ENCODE results near the gene RPL15.
"Not testable (repeated sequence)": the region's sequence is repeated elsewhere in the genome, so short reads cannot be mapped to it uniquely, and the experiment has no call there.

RPL15 gene

GRCh38 chr3:23889386-23889785 lies 27.5 kb upstream of the RPL15 start:
- no peak for DNase-seq (ENCODE audit: low read depth)

DNA sequence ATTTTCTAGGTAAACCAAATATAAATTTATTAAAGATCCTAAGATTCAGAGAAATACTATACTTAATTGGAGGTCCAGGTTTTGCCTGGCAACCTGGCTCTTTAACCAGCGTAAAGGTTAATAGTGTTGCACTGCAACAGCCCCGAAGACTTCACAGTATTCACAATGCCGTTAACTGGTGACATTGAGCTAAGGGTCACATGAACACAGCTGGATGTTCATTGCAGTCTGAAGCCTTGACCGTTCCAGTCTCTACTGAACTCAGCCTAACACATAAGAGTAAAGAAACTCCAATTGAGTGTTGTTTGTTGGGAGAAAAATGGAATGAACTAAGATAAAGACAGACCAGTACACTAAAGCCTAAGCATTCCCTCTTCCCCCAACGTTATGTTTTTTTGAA lies 27.0 kb upstream of the RPL15 start:
- DNase-seq (ENCODE audit: low read depth), result no peak

GRCh38 chr3:23894254-23895061 lies 22.5 kb upstream of the RPL15 start:
- DNase-seq (ENCODE audit: low read depth), result no peak

DNA sequence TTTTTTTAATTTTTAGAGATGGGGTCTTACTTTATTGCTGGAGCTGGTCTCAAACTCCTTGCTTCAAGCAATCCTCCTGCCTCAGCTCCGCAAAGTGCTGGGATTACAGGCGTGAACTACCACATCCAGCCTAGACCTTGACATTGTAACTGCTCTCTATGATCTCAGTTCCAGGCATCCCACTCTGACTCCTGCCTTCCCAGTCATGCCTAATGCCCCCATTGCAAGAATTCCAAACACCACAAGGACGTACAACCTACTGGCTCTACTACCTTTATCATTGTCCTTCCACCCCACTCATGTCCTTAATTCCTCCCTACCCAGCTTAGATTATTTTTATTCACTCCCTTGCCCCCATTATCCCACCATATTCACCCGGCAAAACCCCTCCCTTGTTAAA lies 21.8 kb upstream of the RPL15 start:
- DNase-seq (ENCODE audit: low read depth), result no peak

- DNase-seq (ENCODE audit: low read depth), result no peak
Measured at GRCh38 chr3:23900744-23901143, 16.2 kb upstream of the RPL15 start.

DNA sequence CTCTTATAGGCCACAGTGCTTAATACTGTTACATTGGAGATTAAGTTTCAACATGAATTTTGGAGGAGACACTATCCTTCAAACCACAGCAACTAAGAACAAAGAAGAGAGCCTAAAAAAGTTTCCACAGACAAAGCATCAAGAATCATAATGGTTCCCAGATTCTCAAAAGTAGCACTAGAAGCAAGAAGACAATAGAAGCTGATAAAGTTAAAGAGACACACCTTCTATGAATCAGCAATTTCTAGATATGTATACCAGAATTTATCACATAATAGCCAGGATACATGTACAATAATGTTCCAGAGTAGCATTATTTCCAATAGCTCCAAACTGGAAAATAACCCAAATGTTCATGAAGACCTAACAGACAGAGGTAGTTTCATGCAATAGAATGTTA lies 12.4 kb upstream of the RPL15 start:
- DNase-seq (ENCODE audit: low read depth), result no peak

- no peak for DNase-seq (ENCODE audit: low read depth)
Measured at GRCh38 chr3:23909341-23909740, 7.6 kb upstream of the RPL15 start.

- no peak for DNase-seq (ENCODE audit: low read depth)
Measured at GRCh38 chr3:23911397-23911796, 5.5 kb upstream of the RPL15 start.

DNA sequence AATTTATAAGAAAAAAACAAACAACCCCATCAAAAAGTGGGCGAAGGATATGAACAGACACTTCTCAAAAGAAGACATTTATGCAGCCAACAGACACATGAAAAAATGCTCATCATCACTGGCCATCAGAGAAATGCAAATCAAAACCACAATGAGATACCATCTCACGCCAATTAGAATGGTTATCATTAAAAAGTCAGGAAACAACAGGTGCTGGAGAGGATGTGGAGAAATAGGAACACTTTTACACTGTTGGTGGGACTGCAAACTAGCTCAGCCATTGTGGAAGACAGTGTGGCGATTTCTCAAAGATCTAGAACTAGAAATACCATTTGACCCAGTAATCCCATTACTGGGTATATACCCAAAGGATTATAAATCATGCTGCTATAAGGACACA lies 4.6 kb upstream of the RPL15 start:
- DNase-seq (ENCODE audit: low read depth), result not testable (repeated sequence)

- no peak for DNase-seq (ENCODE audit: low read depth)
Measured at GRCh38 chr3:23913182-23913581, 3.8 kb upstream of the RPL15 start.

DNA sequence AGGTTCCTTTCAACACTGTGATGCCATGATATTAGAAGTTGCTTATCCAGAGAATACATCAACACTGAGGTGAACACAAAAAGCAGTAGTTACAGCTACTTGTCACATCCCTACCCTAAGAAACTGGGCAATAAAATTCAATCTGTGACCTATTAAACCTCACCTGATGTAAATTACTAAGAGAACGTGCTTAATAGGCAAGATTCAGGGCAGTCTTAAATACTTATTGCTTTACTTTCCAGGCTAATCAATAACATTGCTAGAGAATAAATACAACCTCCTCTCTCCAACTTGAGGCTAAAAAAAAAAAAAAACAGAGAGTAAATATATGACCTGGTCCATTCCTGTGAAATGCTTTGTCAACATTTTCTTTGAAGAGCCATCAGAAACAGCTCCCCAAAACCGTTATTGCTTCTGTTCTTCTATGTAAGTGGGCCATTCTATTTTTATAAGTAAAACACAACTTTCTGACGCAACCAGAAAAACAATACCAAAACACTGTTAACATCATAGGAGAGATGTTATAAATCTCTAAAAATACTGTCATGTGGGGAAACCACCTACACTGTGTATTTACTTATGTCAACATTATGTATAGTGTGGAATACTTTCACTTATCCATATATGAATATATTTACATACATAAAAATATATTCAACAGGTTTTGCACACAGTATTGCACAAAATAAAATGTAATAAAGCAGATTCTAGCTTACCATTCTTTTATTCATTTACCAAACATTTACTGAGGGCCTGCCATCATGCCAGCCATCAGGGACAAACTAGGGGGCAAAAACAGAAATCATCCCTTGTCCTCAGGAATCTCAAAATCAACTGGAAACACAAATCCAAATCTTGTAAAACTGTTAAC lies 2.8 kb upstream of the RPL15 start:
- DNase-seq (ENCODE audit: low read depth), result no peak

DNA sequence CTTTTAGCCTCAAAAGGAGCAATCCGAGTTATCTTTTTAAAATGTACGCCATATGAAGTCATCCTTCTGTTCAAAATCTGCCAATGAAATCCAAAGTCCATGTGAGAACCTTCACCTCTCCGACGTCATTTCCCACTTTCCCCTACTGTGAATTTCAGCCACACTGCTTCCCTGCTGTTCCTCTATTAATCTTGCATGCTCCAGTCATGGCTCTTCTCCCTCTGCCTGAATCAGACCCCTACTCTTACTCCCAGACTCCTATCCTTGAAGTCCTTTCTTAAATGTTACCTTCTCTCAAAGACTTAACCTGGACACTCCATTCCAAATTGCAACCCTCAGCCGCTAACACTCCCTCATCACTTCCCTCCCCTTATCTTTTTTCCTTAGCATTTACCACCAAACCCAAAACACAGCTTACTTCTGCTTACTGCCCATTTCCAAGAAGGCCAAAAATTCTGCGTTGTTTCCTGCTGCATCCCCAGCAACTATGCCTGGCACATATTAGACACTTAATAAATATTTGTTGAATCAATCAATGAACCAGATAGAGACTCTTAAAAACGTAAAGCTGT lies 1.3 kb upstream of the RPL15 start:
- no peak for DNase-seq (ENCODE audit: low read depth)

DNA sequence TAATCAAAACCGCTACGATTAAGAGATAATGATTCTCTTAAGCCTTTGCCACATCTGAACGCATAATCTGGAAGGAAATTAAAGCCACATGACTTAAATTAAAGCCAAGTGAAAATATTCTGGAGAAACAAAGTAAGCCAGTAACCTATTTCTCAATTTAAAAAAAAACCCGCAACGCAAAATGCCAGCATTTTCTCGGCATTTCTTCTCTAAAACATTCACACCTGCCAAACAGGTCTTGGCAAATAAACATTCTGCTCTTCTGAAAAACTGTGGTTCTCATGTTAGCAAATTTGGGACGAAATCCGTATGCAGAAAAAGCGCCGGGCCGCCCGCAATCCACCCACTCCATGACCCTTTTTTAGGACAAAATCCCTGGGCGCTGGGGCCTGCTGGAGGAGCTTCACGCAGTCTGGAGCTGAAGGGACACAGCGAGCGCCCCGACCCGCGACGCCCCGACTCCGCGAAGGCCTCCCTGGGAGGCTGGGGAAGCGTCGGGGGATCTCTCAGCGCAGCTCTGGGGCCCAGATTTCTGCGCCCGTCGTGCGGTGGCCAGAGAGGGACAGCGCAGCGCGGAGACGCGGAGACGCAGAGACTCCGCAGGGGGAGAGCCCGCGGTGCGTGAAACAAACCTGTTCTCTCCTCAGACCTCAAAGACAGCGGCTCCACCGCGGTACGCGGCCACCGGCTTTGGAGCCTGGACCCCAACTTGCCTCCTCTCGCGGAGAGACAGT lies 613 bp upstream of the RPL15 start:
- no peak for DNase-seq (ENCODE audit: low read depth)

DNA sequence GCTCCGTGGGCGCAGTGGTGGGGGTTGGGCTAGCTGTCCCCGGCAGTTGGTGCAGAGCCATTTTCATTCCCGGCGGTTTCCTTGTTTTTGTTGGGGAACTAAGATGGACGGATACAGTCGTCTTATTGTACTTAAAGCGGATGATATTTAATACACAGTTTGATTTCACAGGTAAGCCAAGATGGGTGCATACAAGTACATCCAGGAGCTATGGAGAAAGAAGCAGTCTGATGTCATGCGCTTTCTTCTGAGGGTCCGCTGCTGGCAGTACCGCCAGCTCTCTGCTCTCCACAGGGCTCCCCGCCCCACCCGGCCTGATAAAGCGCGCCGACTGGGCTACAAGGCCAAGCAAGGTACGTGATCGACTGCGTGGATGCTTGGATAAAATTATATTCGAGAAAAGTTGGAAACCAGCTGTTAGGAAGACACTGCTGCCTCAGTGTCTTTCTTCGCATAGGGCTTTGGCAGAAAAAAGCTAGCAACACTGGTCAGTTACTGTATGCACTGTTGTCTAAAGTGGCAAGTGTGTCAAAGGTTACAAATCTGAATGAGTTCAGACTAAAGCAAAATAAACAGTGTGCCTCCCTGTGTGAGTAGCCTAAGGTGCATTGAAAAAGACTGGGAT lies 859 bp downstream of the RPL15 start:
- not testable (repeated sequence) for DNase-seq (ENCODE audit: low read depth)

DNA sequence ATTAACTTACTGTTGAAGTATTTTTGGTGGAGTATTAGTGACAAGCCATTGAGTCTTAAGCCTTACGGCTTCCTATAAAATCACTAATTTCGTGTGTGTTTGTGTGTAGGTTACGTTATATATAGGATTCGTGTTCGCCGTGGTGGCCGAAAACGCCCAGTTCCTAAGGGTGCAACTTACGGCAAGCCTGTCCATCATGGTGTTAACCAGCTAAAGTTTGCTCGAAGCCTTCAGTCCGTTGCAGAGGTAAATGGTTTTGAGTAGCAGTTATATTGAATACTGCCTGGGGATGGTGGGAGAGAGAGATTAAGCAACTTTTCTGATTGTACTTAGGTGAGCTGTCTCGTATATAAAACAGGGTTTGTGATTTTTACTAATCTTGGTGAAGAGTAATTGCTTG lies 1.4 kb downstream of the RPL15 start:
- DNase-seq (ENCODE audit: low read depth), result not testable (repeated sequence)

DNA sequence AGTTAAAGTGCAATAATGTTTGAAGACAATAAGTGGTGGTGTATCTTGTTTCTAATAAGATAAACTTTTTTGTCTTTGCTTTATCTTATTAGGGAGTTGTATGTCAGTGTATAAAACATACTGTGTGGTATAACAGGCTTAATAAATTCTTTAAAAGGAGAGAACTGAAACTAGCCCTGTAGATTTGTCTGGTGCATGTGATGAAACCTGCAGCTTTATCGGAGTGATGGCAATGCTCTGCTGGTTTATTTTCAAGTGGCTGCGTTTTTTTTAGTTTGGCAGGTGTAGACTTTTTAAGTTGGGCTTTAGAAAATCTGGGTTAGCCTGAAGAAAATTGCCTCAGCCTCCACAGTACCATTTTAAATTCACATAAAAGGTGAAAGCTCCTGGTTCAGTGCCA lies 2.7 kb downstream of the RPL15 start:
- no peak for DNase-seq (ENCODE audit: low read depth)

GRCh38 chr3:23920151-23920655 lies 3.3 kb downstream of the RPL15 start:
- no peak for DNase-seq (ENCODE audit: low read depth)

- DNase-seq (ENCODE audit: low read depth), result no peak
Measured at GRCh38 chr3:23921052-23921511, 4.2 kb downstream of the RPL15 start.

GRCh38 chr3:23923786-23924185 lies 6.9 kb downstream of the RPL15 start:
- no peak for DNase-seq (ENCODE audit: low read depth)

- DNase-seq (ENCODE audit: low read depth), result no peak
Measured at GRCh38 chr3:23926246-23926645, 9.3 kb downstream of the RPL15 start.

GRCh38 chr3:23926736-23927135 lies 9.8 kb downstream of the RPL15 start:
- DNase-seq (ENCODE audit: low read depth), result no peak
